Stimulated activated CD4-positive, alpha-beta T cell treated with anti-CD3 and anti-CD28 coated beads, Interleukin-2, amount 100 ng/mL, for 4 hours (primary cell): ENCODE measurements around the gene CYP4X1.
"Not testable (repeated sequence)": the region's sequence is repeated elsewhere in the genome, so short reads cannot be mapped to it uniquely, and the experiment has no call there.

Experiments
- DNase-seq: peaks from one replicate; pipeline ENCODE4 v3.0.0-alpha.2; 2020; ENCODE audit warnings: low read depth

CYP4X1 gene, protein sequence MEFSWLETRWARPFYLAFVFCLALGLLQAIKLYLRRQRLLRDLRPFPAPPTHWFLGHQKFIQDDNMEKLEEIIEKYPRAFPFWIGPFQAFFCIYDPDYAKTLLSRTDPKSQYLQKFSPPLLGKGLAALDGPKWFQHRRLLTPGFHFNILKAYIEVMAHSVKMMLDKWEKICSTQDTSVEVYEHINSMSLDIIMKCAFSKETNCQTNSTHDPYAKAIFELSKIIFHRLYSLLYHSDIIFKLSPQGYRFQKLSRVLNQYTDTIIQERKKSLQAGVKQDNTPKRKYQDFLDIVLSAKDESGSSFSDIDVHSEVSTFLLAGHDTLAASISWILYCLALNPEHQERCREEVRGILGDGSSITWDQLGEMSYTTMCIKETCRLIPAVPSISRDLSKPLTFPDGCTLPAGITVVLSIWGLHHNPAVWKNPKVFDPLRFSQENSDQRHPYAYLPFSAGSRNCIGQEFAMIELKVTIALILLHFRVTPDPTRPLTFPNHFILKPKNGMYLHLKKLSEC

GRCh38 chr1:47023268-47024140 lies at the start of gene CYP4X1:
CYP4X1 (plus strand) TSS chr1:47023669; CDS start chr1:47023818, 149 bp downstream.
- no peak for DNase-seq

- DNase-seq, result no peak
Observed at GRCh38 chr1:46983166-46983829, 40.2 kb upstream of the CYP4X1 start.

- DNase-seq, result no peak
Observed at GRCh38 chr1:46983830-46984586, 39.5 kb upstream of the CYP4X1 start.

DNA sequence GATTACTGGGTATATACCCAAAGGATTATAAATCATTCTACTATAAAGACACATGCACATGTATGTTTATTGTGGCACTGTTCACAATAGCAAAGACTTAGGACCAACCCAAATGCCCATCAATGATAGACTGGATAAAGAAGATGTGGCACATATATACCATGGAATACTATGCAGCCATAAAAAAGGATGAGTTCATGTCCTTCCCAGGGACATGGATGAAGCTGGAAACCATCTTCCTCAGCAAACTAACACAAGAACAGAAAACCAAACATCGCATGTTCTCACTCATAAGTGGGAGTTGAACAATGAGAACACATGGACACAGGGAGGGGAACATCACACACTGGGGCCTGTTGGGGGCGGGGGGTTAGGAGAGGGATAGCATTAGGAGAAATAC lies 32.9 kb upstream of the CYP4X1 start:
- not testable (repeated sequence) for DNase-seq

- no peak for DNase-seq
Observed at GRCh38 chr1:46991083-46991923, 32.2 kb upstream of the CYP4X1 start.

DNA sequence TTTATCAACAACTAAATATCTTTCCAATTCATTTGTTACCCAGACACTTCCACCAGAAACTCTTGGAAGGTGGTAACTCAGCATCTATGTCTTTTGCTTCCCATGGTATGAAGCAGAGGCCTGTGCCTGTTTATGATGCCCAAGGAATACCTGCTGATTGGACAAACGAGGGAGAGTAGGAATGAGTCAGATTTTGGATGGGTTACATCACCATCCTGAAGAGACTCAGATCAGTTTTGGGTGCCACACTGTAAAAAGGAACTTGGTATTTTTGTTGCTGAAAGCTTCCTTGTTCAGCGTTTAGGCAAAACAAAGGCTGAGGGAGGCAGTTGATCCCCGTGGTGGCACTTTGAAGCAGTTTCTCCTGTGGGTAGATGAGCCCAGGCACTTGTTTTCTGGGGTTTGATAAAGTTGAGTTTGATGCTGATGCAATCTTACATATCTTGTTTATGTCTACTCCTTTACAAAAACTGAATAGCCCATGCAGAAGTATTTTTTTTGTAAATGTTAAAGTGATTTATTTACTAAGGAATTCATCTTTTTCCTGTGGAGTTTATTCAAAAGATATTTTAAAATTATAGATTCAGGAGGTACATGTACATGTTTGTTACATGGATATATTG lies 26.7 kb upstream of the CYP4X1 start:
- DNase-seq, result no peak

DNA sequence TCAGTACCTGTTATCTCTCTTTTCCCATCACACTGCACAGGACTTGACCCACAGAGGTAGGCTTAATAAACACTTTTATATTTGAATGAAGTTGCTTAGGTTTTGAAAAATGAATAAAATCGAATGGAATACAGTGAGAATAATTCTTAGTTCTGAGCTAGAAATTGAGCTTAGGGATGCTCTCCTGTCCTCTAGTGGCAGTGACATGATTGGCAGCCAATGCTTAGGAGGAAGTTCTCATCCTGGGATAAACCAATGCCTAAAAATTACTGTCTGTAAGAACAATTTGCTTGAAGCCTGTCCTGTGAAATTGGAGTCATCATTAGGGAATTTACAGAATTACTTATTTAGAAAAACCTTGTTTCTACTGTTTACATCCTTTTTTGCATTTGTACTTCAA lies 21.3 kb upstream of the CYP4X1 start:
- no peak for DNase-seq

GRCh38 chr1:47003896-47004403 lies 19.5 kb upstream of the CYP4X1 start:
- DNase-seq, result no peak

DNA sequence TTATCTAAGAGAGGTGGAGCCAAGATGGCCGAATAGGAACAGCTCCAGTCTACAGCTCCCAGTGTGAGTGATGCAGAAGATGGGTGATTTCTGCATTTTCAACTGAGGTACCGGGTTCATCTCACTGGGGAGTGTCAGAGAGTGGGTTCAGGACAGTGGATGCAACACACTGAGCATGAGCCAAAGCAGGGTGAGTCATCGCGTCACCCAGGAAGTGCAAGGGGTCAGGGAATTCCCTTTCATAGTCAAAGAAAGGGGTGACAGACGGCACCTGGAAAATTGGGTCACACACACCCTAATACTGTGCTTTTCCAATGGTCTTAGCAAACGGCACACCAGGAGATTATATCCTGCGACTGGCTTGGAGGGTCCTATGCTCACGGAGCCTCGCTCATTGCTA lies 17.0 kb upstream of the CYP4X1 start:
- DNase-seq, result not testable (repeated sequence)

GRCh38 chr1:47013293-47013692 lies 10.2 kb upstream of the CYP4X1 start:
- no peak for DNase-seq

- no peak for DNase-seq
Observed at GRCh38 chr1:47021070-47021469, 2.4 kb upstream of the CYP4X1 start.

DNA sequence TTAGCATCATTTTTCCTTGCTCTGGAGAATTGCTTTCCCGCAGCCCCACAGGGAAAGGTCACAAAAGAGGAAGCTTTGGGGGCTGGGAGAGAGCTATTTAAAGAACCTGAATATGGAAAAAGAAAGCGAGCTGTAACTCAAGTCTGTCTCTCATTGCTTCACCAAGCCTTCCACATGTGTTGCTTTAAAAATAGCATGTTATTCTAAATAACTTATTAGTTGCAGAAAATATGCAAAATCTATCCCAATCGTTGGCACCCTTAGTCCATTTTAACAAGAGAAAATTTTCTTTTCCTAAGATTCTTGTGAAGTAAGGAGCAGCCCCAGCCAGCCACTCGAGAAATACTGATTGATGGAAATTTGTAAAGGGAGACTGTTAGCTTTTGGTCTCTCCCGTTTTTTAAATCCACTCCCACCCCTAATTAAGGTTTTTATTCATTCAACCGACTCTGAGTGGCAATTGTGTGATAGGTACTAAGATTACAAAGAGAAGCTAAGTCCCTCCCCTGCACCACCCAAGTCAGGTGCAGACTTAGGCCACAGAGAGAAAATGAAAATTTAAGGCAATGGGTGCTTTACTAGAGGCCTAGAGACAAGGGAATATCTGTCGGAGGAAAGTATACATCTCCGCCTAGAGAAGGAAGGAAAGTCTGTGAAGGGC lies 802 bp downstream of the CYP4X1 start:
- DNase-seq, result no peak

DNA sequence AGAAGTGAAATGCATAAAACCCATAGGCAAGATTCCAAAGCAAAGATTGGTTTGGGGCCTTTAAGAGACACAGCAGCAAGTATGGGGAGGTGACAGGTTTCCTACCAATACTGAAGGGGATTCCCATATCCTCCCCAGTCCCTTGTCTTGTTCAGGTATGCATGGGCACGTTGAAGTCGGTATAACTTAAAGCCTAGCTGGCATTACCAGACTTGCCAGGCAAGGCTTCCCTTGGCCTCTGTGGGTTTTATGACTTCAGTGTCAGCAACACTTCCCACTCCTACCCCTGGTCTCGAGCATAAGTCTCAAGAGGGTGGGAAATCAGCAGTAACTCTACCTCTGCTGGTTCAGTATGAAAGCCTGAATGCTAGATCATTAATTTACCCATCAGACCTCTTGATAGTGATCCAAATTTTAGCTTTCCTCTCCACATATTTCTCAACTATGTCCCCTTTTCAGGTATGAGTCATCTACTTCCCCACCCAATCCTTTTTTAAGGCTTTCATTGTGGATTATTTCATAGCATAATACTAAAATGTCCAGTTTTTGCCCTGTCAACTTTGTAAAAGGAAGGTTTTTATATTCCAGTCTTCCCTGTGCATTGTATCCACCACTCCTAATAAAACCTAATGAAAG lies 6.8 kb downstream of the CYP4X1 start:
- no peak for DNase-seq

GRCh38 chr1:47031059-47031458 lies 7.6 kb downstream of the CYP4X1 start:
- DNase-seq, result no peak

DNA sequence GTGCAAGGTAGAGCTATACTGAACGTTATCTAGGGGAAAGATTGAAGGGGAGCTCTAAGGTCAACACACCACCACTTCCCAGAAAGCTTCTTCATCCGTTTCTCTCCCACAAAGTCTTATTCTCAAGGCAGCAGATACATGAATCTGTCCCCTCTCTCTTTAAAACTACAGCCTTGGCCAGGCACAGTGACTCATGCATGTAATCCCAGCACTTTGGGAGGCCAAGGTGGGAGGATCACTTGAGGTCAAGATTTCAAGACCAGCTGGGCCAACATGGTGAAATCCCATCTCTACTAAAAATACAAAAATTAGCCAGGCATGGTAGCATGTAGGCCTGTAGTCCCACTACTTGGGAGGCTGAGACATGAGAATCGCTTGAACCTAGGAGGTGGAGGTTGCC lies 8.1 kb downstream of the CYP4X1 start:
- DNase-seq, result no peak

DNA sequence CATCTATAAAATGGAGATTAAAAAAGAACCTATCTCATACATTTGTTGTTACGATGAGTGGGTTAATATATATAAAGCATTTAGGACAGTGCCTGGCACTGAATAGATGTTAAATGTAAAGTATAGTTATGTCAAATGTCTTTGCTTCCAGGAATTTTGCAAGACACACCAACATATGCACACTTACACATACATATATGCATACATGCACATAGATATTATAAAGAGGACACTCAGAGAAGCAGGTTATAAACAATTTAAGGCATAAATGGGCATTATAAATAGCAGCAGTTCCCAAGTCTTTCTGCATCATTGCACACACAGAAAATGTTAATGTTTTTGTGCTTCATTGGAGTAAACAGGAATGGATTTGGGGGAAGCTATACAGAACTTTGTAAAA lies 13.3 kb downstream of the CYP4X1 start:
- no peak for DNase-seq

DNA sequence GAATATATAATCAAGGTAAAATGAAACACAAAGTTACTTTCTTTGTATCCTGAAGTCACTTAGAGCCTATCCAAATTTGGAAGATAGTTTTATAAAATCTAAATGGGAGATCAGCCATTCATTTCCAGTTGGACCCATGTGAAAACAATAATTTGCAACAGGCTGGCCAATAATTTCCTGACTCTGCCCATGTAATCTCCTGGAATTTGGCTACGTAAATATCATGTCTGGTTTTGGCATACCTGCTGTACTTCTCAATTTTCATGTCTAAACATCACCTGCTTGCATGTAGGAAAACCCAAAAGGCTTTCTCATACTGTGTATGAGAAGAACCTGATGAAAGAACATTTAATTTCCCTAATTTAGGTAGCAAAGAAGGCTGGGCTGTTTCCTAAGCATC lies 35.9 kb downstream of the CYP4X1 start:
- DNase-seq, result no peak

DNA sequence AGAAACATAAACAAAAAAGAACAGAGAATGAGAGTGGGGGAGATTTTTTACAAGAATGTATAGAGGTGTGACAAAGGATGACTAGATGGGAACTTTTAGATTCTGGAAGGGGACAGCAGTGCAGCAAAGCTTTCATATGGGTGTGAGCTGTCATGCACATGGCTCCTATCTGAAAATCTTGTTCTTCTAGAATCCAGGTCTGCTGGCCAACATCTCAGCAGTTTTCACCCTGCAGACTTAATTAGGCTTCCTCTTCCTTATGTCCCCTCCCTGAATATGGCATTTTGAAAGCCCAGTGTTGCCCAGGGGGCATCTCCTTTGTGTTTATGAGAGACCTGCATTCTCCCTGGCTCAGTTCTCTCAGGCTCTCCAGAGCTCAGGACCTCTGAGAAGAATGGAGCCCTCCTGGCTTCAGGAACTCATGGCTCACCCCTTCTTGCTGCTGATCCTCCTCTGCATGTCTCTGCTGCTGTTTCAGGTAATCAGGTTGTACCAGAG lies 43.7 kb downstream of the CYP4X1 start, which contains the start of gene CYP4Z1:
CYP4Z1 (plus strand) TSS at position 135 of the 498 bp plus-strand sequence; CDS start at position 395, 260 bp downstream.
- DNase-seq, result no peak

- not testable (repeated sequence) for DNase-seq
Observed at GRCh38 chr1:47069080-47069479, 45.6 kb downstream of the CYP4X1 start.
